Hippocampal formation (tissue), 2 donors: ENCODE measurements around the gene COX8A.

ENCODE experiments used
- DNase-seq, 2 donors: peaks; one replicate each; lab custom pipeline; 2025; lab: John Stamatoyannopoulos, UW

Gene COX8A

DNA sequence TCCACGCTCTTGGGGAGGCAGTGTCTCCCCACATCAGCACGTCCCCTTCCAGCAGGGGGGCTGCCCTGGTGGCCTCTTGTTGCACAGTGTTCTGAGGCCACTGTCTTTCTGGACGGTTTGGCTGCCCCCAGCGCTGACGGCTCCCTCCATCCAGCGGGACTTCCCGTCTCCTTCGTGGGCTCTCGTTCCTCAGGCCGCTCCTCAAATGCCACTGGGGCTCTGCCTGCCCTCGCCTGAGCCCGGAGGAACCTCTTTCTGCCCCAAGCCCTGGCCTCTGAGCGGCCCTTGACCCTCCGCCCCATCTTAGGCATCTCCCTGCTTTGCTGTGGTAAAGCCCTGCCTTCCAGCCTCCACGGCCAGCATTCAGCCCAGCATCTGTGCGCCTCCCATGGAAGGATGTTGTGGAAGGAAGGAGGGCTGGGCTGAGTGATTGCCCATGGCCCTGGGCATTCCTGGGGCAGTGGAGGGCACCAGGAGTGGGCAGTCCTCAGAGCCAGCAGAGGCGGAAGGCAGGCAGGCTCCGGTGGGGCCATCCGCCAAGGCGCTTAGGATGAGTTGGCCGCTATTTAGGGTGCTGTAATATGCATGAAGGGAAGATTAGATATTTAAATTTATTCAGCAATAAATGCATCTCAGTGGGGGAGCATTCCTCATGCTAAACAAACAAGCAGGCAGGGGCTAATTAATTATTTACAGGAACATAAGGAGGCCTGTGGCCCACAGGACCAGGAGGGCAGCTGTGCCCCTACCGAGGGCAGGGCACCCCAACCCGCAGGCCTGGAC lies 29.6 kb downstream of the COX8A start:
- DNase-seq = no peak

DNA sequence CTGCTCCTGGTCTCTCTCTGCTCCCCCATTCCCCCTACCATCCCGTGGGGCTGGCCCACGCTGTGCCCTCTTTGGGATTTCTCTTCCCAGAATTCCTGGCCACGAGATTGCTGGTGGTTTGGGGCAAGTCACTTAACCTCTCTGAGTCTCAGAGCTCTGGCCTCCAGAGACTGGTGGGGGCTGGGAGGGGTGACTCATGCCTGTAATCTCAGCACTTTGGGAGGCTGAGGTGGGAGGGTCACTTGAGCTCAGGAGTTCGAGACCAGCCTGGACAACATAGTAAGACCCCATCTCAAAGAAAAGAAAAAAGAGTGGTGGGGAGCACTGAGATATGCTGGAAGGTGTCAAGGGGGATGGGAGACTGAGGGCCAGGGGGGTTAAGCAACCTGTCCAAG lies 30.2 kb downstream of the COX8A start:
- no peak for DNase-seq

DNA sequence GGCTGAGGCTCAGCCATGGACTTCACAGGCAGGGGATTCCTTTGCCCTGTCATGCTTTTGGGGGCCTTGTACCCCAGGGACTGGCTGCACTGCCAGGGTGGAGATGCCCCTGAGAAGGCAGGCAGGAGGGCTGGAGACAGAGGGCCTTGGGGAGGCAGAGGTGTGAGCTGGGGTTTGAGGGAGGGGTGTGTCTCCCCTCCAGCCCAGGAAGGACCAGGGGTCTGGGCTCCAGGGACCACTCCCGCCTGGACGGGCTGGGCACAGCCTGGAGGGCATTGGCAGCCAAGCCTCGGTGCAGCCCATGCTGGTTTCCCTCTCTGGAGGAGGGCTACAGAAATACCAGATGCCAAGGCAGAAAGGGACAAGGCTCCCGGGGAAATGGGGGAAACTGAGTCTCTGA lies 31.3 kb downstream of the COX8A start:
- DNase-seq = no peak

DNA sequence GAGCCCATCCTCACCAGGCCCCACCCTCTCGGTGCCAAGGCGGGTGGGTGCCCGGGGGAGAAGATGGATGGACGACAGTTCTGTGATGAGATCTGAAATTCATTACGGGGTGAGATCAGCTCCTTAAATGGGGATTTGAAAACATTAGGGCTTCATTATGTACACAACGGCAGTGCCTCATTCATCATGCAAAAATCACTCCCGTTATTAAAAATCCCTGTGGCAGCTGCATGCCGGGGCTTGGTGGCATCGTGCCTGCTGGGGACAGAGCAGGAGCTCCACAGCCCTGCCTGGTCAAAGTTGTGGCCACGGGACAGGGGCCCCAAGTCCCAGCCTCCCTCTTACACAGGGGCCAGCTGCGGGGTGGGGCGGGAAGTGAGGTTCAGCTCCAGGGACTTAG lies 32.0 kb downstream of the COX8A start:
- no peak for DNase-seq

DNA sequence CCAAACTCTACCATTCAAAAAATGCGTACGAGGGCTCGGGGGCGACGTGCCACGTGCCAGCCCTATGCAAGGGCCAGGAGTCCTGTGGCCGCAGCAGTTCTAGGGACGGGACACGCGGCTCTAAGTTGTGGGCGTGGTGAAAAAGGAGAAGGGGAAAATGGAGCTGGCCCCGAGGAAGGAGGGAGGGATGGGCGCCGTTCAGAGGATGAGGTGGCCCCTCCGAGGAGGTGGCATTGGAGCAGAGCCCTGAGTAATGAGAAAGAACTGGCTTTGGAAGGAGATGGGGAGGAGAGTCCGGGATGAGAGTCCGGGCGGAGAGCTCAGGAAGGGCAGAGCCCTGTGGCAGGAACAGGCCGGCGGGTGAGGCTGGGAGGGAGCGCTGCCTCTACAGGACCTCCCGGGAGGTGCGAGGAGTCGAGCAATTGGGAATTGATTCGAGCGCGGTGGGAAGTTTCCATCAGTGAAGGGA lies 32.8 kb downstream of the COX8A start:
- no peak for DNase-seq

DNA sequence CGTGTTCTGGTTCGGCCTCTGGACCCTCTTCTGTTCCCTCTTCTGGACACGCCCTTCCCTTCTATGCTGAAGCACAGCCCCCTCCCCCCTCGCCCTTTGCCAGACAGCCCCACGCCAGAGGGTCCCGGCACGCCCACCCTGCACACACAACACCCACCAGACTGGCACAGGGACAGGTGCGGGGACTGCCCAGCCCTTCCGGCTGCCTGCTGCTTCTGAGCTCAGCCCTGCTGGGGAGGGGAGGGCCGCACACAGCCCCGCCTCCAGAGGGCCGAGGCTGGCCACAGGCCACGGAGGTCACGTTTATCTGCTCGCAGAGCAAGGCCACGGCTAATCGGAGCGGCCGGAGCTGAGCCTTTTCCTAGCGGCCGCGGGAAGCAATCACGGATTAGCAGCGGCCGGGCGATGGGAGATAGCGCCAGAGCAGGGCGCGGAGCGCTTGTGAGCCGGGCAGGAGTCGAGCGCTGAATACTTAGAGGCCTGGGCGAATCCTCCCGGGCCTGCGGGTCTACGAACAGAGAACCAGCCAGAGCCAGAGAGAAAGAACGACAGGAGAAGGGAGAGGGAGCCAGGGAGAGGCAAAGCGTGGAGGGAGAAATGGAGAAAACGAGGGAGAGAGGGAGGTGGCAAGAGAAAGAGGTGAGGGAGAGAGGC lies 33.3 kb downstream of the COX8A start:
- peak in 1 of 2 donors; percentile 33 for DNase-seq

DNA sequence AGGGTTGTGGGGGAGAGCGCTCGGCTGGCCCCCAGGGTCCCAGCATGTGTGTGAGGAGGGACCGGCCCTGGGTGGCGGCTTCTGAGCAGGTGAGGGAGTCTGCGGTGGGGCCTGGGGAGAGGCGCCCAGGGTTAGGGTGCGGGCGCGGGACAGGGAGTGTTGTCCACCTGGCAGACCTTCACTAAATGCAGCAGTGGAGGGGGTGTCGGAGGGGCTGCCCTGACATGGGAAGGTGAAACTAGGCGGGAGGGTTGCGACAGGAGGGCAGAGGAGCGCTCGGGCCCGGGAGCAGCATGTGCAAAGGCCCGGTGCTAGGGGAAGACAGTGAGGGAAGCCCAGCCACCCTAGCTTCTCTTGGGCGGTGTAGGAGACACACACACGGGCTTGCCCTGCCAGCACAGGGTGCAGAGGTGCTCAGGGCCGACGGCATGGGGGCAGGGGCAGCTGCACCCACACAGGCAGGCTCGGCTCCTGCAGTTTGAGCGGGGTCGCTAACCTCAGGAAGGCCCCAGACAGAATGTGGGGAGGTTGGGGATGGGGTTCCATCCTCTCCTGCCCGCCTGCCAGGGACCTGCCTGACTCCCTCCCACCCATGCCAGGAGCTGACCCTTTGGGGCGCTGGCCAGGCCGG lies 34.0 kb downstream of the COX8A start:
- DNase-seq = no peak

DNA sequence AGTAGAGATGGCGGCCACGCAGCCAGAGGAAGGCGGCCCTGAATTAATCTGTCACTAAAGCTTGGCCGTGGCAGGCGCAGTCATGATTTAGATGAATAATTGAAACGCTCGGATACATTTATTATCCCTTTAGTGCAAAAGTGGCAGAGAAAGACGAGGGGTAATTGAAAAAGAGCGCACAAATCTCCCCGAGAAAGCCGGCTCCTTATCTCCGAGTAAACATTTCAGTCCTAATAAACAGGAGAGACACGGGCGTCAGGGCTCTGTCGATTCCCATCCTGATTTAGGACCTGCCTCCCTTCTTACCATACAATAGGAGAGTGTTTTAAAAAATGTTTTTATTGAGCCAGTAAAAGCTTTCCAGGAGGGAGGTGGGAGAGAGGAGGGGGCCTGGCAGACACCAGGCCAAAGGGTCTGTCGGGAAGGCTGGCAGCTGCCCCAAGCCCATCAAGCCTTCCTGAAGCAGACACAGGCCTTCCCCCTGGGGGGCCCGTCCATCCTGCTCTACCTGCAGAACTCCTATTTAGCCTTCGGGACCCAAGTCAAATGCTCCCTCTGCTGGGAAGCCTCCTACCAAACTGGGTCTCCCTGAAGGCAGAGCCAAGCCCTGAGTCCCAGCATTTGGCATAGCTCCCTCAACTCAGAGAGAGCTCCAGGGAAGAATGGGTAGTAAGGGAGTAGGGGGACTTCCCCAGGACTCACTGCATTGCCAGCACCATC lies 34.7 kb downstream of the COX8A start:
- no peak for DNase-seq

DNA sequence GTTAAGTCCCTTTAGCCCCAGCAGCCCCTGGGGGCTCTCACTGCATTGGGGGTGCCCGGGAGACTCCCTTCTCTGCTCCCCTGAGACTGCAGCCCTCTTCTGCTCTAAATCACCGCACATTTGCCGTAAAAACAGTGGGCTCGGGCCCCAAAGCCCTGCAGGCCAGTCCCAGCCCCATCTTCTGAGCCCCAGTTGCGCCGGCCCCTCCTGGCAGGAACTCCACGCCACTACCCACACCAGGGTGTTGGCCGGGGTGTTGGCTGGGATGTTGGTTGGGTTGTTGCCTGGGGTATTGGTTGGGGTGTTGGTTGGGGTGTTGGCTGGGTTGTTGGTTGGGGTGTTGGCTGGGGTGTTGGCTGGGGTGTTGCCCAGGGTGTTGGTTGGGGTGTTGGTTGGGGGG lies 35.3 kb downstream of the COX8A start:
- no peak for DNase-seq

DNA sequence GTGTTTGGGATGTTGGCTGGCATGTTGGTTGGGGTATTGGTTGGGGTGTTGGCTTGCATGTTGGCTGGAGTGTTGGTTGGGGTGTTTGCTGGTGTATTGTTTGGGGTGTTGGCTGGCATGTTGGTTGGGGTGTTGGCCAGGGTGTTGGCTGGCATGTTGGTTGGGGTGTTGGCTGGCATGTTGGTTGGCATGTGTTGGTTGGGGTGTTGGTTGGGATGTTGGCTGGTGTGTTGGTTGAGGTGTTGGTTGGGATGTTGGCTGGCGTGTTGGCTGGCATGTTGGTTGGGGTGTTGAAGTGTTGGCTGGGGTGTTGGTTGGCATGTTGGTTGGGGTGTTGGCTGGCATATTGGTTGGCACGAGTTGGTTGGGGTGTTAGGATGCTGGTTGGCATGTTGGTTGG lies 36.4 kb downstream of the COX8A start:
- no peak for DNase-seq

DNA sequence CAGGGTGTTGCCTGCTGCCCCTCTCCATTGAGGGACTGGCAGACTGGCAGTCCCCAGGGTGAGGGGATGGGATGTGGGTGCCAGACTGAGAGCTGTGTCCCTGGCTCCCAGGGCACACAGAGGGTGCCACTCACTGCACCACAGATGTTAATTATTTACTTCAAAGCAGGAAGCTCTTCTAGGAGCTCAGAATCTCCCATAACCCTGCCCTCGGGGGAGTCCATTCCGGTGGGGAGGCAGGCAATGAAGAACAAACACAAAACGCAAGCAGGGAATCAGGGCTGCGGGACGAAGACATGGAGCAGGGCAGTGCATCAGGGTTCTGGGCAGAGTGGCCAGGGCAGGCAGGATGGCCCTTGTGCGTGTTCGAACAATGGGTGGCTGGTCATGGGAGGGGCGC lies 37.0 kb downstream of the COX8A start:
- DNase-seq = no peak

DNA sequence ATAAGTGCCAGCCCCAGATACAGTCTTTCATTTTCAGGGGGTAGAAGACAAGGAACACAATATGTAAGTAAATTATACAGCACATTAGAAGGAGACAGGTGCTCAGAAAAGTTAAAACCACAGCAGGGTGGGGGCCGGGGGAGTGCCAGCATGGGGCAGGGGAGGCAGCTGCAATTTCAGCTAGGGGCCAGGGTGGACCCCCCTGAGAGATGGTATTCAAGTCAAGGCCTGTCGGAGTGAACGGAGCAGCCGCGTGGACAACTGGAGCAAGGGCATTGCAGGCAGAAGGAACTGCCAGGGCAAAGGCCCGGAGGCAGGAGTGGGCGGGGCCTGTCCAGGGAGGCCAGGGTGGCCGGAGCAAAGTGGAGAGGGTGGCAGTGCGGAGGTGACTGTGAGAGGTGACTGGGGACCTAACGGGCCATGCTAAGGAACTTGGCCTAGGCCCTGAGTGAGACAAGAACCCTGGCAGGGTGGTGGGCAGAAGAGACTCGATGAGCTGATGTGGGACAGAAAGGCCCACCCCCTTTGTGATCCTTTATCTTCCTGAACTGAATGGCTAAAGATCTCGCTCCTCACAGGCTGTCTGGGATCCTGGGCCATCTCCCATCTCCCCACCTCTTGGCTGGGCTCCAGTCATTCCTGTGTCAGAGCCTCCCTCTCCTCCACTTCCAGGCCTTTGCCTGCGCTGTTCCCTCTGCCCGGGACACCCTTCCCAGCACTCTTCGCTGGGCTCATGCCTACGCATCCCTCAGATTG lies 38.9 kb downstream of the COX8A start:
- no peak for DNase-seq

DNA sequence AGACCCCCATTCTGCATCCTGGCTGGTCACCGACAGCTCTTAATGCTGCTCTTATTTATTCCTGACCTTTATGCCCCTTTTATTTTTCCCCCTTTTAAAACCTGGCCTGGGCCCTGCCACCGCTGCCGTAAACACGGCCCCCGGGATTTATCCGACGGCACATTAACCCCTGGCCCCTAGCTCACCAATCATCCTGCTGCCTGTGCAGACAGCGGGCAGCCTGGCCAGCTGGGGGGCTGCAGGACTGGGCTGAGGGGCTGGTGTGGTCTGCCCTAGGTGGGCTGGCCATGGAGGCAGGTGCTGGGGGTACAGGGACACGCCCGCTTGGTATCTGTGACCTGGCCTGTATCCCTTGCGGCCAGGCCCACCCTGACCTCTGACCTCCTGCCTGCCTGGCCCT lies 39.9 kb downstream of the COX8A start:
- DNase-seq = no peak

DNA sequence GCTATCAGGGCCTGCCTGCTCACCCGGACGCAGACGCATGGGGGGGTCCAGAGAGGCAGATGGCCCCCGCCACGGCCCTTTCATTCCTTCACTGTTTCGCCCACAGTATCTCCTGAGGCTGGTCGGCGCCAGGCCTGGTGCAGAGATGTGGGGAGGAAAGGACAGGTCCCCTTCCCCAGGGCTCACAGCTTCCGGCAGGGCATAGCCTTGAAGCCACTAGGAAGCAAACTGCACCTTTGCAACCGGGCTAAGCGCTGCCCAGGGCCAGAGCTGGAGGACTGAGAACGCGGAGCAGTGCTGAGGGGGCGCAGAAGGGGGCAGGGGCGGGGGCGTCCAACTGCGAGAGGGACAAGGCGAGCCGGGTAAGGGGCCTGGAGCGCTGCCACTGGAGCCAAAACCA lies 41.1 kb downstream of the COX8A start:
- DNase-seq = no peak

DNA sequence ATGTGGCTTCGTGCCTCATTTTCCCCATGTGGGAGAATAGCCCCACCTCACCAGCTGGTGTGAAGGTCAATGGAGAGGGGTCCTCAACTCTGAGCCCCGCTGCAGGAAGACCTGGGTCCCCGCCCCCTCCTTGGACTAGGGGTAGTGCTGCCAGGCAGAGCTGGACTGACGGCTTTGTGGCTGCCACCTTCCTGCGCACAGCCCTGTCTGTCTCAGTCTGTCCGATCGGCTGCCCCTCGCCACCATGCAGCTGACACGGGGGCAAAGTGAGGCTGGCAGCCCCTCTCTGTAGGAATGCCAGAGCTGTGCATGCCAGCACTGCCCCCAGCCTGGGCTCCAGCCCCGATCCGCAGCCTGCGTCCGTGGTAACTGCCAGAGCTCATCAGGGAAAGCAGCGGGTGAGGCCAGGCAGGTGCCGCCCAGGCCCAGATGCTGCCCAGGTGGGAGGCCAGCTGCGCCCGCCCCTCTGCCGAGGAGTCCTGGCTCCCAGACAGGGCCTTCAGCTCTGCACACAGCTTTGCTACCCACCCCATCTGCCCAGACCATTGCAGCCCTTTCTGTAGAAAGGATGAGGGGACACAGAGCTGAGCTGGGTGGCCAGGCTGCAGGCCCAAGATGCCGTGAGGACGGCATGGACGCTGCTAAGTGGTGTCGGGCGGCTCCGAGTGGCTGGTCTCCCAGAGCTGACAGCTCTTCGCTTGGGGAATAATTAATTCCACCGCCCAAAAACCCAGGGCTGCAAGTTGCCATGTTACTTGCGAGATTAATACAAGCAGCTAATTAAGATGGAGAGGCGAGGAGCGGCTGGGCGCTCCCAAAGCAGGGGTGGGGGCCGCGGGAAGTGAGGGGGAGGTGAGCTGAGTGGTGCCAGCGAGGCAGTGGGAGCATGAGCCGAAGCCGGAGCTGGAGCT lies 41.8 kb downstream of the COX8A start:
- no peak for DNase-seq

DNA sequence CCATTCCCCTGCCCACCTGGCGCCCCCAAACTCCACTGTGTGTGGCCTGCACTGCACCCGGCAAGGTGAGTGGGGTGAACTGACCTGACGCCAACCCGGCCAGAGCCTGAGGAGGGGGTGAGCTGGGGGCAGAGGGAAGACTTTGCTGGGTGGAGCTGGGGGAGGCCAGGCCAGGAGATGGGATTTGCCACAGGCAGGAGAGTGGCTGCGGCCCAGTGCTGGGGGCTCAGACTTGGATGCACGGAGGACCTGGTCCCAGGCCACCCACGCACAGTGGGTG lies 43.5 kb downstream of the COX8A start:
- DNase-seq = no peak

DNA sequence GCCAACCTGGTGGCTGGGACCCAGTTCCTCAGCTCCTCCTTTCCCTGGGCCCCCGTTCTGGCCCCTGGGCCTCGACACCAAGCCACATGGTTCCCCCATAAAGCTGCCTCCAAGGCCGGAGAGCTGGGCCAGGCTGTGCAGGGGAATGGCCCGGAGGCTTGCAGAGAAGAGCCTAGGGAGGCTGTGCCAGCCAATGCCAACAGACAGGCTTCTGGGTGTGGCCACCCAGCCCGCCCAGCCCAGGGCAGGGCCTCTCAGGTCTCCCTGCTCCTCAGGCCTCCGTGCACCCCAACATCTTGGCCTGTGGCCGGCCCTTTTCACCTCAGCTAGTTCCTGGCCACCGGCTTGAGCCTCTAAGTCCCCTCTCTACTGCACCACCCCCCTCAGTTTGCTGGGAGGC lies 43.9 kb downstream of the COX8A start:
- no peak for DNase-seq

DNA sequence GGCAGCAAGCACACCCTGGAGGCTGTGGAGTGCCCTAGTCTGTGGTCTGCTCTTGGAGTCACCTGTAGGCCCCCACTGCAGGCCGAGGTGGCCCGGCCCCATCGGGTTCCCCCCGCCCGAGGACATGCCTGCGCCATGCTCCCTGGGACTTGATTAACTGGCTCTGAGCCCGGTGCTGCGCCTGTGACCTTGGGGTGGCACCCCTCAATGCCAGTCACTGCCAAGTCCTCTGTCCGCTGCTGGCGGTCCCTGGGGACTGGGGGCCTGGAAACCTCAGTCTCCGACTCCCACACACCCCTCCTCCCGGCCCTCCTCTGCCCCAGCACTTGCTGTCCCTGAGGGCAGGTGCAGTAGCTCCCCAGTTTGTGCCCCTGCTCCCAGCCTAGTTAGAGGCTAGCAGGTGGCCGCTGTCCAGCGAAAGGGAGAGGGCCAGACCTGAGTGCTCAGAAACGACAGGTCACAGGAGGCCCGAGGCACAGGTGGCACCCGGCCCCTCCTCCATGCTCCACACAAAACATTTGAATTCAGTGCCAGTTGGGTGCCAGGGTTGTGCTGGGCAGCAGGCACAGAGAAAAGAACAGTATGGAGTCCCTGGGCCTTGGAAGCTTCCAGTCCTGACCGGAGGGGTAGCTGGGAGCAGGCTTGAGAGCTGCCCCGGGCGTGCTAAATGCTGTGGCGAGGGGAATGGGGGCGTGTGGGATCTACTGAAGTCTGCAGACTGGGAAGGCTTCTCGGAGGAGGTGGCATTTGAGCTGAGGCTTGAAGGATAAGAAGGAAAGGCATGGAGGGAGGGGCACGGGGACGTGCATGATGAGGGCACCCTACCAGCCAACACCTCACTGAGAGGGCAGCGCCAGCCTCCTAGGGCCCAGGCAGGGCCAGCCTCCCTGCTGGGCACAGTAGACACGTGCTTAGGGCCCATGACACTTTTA lies 45.0 kb downstream of the COX8A start:
- no peak for DNase-seq

DNA sequence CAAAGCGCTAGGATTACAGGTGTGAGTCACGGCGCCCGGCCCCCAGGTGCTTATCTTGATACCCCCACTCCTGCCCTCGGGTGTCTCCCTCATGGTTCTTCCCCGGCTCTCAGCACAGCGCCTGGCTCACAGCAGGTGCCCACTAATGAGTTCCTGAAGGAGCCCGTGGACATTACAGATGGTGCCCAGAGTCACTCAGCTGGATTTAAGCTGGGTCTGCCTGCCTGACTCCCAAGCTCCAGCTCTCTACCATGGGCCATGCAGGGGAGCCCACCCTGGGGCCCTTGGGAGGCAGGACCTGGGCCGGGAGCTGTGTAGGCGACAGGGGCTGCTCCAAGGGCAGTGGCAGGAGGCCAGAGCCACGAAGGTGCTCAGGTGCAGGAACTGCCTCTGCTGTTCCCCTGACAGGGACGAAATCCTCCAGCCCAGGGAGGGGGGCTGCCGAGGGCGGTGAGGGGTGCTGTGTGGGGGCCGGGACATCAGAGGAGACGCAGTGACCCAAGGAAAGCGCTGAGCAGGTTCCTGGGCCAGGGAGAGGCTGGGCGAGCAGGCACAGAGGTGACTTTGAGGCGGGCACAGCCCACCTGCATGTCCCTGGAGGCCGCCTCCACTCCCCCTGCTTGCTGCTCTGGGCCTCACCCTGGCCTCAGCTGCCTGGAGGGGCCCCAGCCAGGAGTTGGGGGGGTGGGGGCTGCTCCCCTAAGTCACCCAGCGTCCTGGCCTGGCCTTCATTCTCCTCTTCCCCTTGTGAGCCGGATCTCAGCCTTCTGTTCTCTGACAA lies 46.7 kb downstream of the COX8A start:
- no peak for DNase-seq
